Brain microvascular endothelial cell (primary cell): Measurements from ENCODE around the gene RHOC.
"Not testable (repeated sequence)": the region's sequence is repeated elsewhere in the genome, so short reads cannot be mapped to it uniquely, and the experiment has no call there.

Experiments
- DNase-seq: peaks from one replicate; pipeline ENCODE4 v3.0.0-alpha.2; 2020
- H3K27ac ChIP-seq: fragments of 250-450 bp; sonication (Bioruptor Pico); 2 replicates; pipeline ENCODE4 v1.5.1; 2020; ENCODE audit warnings: mild to moderate bottlenecking, moderate library complexity
- H3K27me3 ChIP-seq: fragments of 250-450 bp; sonication (Bioruptor Pico); replicated peaks from 2 replicates; pipeline ENCODE4 v1.5.1; 2020; ENCODE audit warnings: mild to moderate bottlenecking
- H3K36me3 ChIP-seq: fragments of 250-450 bp; sonication (Bioruptor Pico); replicated peaks from 2 replicates; pipeline ENCODE4 v1.5.1; 2020; ENCODE audit warnings: mild to moderate bottlenecking
- H3K4me3 ChIP-seq: 2 replicates; pipeline ENCODE4 v1.5.1; 2011; ENCODE audit warnings: low read depth, mild to moderate bottlenecking, control low read depth, low read length, moderate library complexity
- CTCF ChIP-seq: IDR thresholded peaks from 2 replicates; pipeline ENCODE4 v1.5.1; 2011; ENCODE audit warnings: low read depth, mild to moderate bottlenecking, moderate library complexity, low read length, control low read depth, inconsistent platforms; ENCODE audit errors: missing control alignments
- in situ Hi-C: cut with HindIII; loops from 2 replicates; pipeline ENCODE4 v1.10.0; 2017; ENCODE audit warnings: low sequenced_read_pairs, low pct_ligation_motif_present

RHOC gene

GRCh38 chr1:112737573-112737972 is 30.6 kb upstream of the RHOC start:
- Histone ChIP-seq H3K4me3 (no peak overlapping the region), H3K27ac (no peak overlapping the region), H3K27me3 (no peaks in the 10 kb centered on the region), H3K36me3 (no peaks in the 10 kb centered on the region)
- in situ Hi-C loops: no loop called here
- DNase-seq: no peak
- no peak for TF ChIP-seq CTCF

GRCh38 chr1:112735752-112736151 is 28.8 kb upstream of the RHOC start:
- TF ChIP-seq CTCF: no peak
- Histone ChIP-seq H3K27ac (peak overlapping the region; percentile 45), H3K27me3 (no peaks in the 10 kb centered on the region), H3K4me3 (no peak overlapping the region), H3K36me3 (no peaks in the 10 kb centered on the region)
- in situ Hi-C loops: no loop called here
- DNase-seq: peak; percentile 77

GRCh38 chr1:112731451-112731850 is 24.5 kb upstream of the RHOC start:
- Histone ChIP-seq H3K27ac (no peak overlapping the region), H3K36me3 (no peaks in the 10 kb centered on the region), H3K27me3 (no peaks in the 10 kb centered on the region), H3K4me3 (no peak overlapping the region)
- in situ Hi-C loops: no loop called here
- no peak for TF ChIP-seq CTCF
- no peak for DNase-seq

- no peak for TF ChIP-seq CTCF
- Histone ChIP-seq H3K4me3 (no peak overlapping the region), H3K36me3 (no peaks in the 10 kb centered on the region), H3K27me3 (no peaks in the 10 kb centered on the region), H3K27ac (no peak overlapping the region)
- no peak for DNase-seq
- in situ Hi-C loops: no loop called here
Measured at GRCh38 chr1:112729909-112730308, 23.0 kb upstream of the RHOC start.

- H3K27ac ChIP-seq, H3K36me3 ChIP-seq, H3K27me3 ChIP-seq, H3K4me3 ChIP-seq, DNase-seq, in situ Hi-C loops: not testable (repeated sequence)
Measured at GRCh38 chr1:112729011-112729410, 22.1 kb upstream of the RHOC start.

GRCh38 chr1:112728306-112728971 is 21.5 kb upstream of the RHOC start:
- H3K4me3 ChIP-seq, in situ Hi-C loops, DNase-seq, H3K27me3 ChIP-seq, H3K27ac ChIP-seq, H3K36me3 ChIP-seq: not testable (repeated sequence)

GRCh38 chr1:112727716-112728115 is 20.8 kb upstream of the RHOC start:
- in situ Hi-C loops: no loop called here
- peak; percentile 35 for DNase-seq
- H3K27me3 ChIP-seq: no peaks in the 10 kb centered on the region
- peak; percentile 14 for TF ChIP-seq CTCF
- H3K27ac ChIP-seq: no peak overlapping the region
- no peaks in the 10 kb centered on the region for H3K36me3 ChIP-seq
- H3K4me3 ChIP-seq: no peak overlapping the region

- H3K27ac ChIP-seq, H3K4me3 ChIP-seq, H3K36me3 ChIP-seq, in situ Hi-C loops, DNase-seq, H3K27me3 ChIP-seq: not testable (repeated sequence)
Measured at GRCh38 chr1:112724240-112724639, 17.3 kb upstream of the RHOC start.
